ENCODE measurements around the gene CREB3L4. TPM values are rescaled to one million over a fixed set of nuclear protein-coding genes. Genes with fewer than 3 reads are reported as not detected.
A peak's percentile ranks its signal among the peaks of the same experiment; 100 is the strongest.

Gene CREB3L4
- total and polyA plus RNA-seq, 2 of the 4 experiments (the other 2 are of a cell fraction), result 6.5 to 9.8 TPM

DNA sequence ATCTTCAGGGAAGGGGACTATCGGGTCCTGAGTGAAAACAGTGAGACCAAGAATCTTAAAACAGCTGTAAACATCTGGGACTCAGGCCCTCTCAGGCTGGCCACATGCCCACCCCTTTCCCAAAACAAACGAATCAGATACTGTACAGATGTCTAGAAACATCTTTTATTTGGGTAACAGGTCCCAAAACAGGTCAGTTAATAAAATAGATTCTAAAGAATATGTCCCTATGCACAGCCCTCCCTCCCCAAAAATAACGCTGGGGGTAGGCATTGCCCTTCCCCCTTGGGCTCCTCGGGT, 8.8 kb upstream of the CREB3L4 start:
- H3K79me1 ChIP-seq (ENCODE audit: low read depth in 1 of 2, low read length in 2 of 2), result peaks cover 14 to 77% of the 10 kb centered on the region in 2 experiments
- in situ Hi-C loops (cut with MboI; ENCODE audit: low sequenced_read_pairs) (loop anchor here (25.0 kb wide), 1 partner anchor 422 kb away; the partner anchor contains the start of genes S100A3, S100A4, S100A5 and S100A6), intact Hi-C loops (cut with micrococcal nuclease) (no loop called here), dilution Hi-C loops (cut with HindIII; ENCODE audit: low sequenced_read_pairs, unreplicated experiment) (no loop called here)
- peaks cover 16% of the 10 kb centered on the region for H3K4me1 ChIP-seq (ENCODE audit: control insufficient read depth, insufficient read depth, low read length)
- H4K8ac ChIP-seq (ENCODE audit: low read depth in 2 of 2, low read length in 2 of 2), result peak overlapping the region in 1 of 2 experiments; percentile 86; a peak in 2 of 4 replicates
- H2BK5ac ChIP-seq (ENCODE audit: low read depth, low read length, poor library complexity, severe bottlenecking), result peak overlapping the region; percentile 46
- H3K14ac ChIP-seq (replicated peaks; ENCODE audit: low read depth, low read length), result peak overlapping the region; percentile 11
- CTCF ChIA-PET, result interaction anchor here (1.0 kb wide), 1 partner anchor 9 kb away, joined by 3 read pairs; the partner anchor contains the start of gene CREB3L4
- no peaks in the 10 kb centered on the region for H3K27me3 ChIP-seq (ENCODE audit: control insufficient read depth, insufficient read depth, low read length)
- H3K4me3 ChIP-seq (ENCODE audit: insufficient read depth, low read depth, low read length), result no peak overlapping the region
- H2BK20ac ChIP-seq (ENCODE audit: low read depth, low read length), result no peak overlapping the region
- H3K23ac ChIP-seq (ENCODE audit: low read depth, low read length), result peak overlapping the region; percentile 0; the same call in 1 of the 2 replicates
- peak overlapping the region; percentile 45 for H3K9ac ChIP-seq (ENCODE audit: low read depth, low read length)
- H4K20me1 ChIP-seq (ENCODE audit: insufficient read depth, low read length), result peaks cover 38% of the 10 kb centered on the region
- BruUV-seq (replicated peaks), result no TSS peak
- peaks cover 20% of the 10 kb centered on the region for H3K36me3 ChIP-seq (ENCODE audit: control insufficient read depth, insufficient read depth, low read length)
- H2AFZ ChIP-seq (replicated peaks; ENCODE audit: low read length, poor library complexity), result peak overlapping the region; percentile 86
- peak overlapping the region; percentile 57; the same call in 1 of the 2 replicates for H3K27ac ChIP-seq (ENCODE audit: insufficient read depth, low read length)
- no peak overlapping the region for H3K56ac ChIP-seq (ENCODE audit: extremely low read depth, insufficient read depth, low read length)
- WGBS, 2 experiments (ENCODE audit: extremely low coverage in 2 of 2, insufficient read length in 1 of 2), result no CpG with 5 or more reads among the region's 4 CpGs
- H3K18ac ChIP-seq (ENCODE audit: low read depth, low read length), result no peak overlapping the region
- H2AK9ac ChIP-seq (replicated peaks; ENCODE audit: low read depth, low read length, poor library complexity), result peak overlapping the region; percentile 6
- peaks cover 25% of the 10 kb centered on the region for H3K9me1 ChIP-seq (ENCODE audit: insufficient read depth, low read length)
- ATAC-seq (ENCODE audit: low read depth), result no peak
- no peak overlapping the region; the same call in 2 of the 3 replicates for H2BK15ac ChIP-seq (ENCODE audit: low read depth, low read length)
- H2AK5ac ChIP-seq (ENCODE audit: low read depth, low read length), result peak overlapping the region; percentile 12; the same call in 1 of the 2 replicates
- no peak overlapping the region for H4K91ac ChIP-seq (ENCODE audit: insufficient read depth, low read depth, low read length)
- peak overlapping the region; percentile 71 for H3K4me2 ChIP-seq (ENCODE audit: low read depth, low read length)
- peak overlapping the region; percentile 81 for H3K4ac ChIP-seq (ENCODE audit: low read depth, low read length)
- peak overlapping the region; percentile 46; the same call in 1 of the 2 replicates for H4K5ac ChIP-seq (ENCODE audit: low read depth, low read length)
- no peak for TF ChIP-seq RCOR1 (IDR thresholded peaks at IDR 0.05; ENCODE audit: insufficient replicate concordance, low read length)
- TF ChIP-seq BHLHE40 (IDR thresholded peaks at IDR 0.05; ENCODE audit: low read depth, low read length), result no peak
- no peak for TF ChIP-seq FOS (IDR thresholded peaks at IDR 0.05; ENCODE audit: low read depth, low read length)
- TF ChIP-seq NFE2L2 (IDR thresholded peaks at IDR 0.05; ENCODE audit: low read depth, low read length), result no peak
- TF ChIP-seq, protein P1, sequence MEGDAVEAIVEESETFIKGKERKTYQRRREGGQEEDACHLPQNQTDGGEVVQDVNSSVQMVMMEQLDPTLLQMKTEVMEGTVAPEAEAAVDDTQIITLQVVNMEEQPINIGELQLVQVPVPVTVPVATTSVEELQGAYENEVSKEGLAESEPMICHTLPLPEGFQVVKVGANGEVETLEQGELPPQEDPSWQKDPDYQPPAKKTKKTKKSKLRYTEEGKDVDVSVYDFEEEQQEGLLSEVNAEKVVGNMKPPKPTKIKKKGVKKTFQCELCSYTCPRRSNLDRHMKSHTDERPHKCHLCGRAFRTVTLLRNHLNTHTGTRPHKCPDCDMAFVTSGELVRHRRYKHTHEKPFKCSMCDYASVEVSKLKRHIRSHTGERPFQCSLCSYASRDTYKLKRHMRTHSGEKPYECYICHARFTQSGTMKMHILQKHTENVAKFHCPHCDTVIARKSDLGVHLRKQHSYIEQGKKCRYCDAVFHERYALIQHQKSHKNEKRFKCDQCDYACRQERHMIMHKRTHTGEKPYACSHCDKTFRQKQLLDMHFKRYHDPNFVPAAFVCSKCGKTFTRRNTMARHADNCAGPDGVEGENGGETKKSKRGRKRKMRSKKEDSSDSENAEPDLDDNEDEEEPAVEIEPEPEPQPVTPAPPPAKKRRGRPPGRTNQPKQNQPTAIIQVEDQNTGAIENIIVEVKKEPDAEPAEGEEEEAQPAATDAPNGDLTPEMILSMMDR (conservative IDR thresholded peaks at IDR 0.05; ENCODE audit: low read depth, low read length), result no peak
- no peak for TF ChIP-seq MAZ (IDR thresholded peaks at IDR 0.05; ENCODE audit: borderline replicate concordance, low read depth, low read length)
- no peak for TF ChIP-seq RFX5 (IDR thresholded peaks at IDR 0.05; ENCODE audit: low read depth, low read length)
- no peak for TF ChIP-seq CEBPB (IDR thresholded peaks at IDR 0.05; ENCODE audit: low read depth, low read length)
- TF ChIP-seq POLR2A (IDR thresholded peaks at IDR 0.05; ENCODE audit: low read depth, low read length), result no peak
- no peak for TF ChIP-seq RAD21 (IDR thresholded peaks at IDR 0.05; ENCODE audit: low read length)
- POLR2A ChIA-PET (ENCODE audit: unreplicated experiment), result interaction anchor here (1.3 kb wide), 1 partner anchor 32 kb away, joined by 3 read pairs; the partner anchor contains the start of gene RPS27
- H3K9me3 ChIP-seq (ENCODE audit: control insufficient read depth, insufficient read depth, low read length), result no peaks in the 10 kb centered on the region
- no peak for DNase-seq
- no peak overlapping the region for H2BK120ac ChIP-seq (ENCODE audit: low read depth, low read length)
